ENCODE measurements around the gene SPRN. TPM values are rescaled to one million over a fixed set of nuclear protein-coding genes. Genes with fewer than 3 reads are reported as not detected.
"Not testable (repeated sequence)": the region's sequence is repeated elsewhere in the genome, so short reads cannot be mapped to it uniquely, and the experiment has no call there.

Gene SPRN
- total RNA-seq, 1 donor from 2014 or later, result 0.64 TPM

GRCh38 chr10:133441356-133441755 is 16.9 kb upstream of the SPRN start:
- DNase-seq (ENCODE audit: extremely low read depth, low read depth, low spot score), result not testable (repeated sequence)

GRCh38 chr10:133440633-133441285 is 16.3 kb upstream of the SPRN start:
- no peak for DNase-seq (ENCODE audit: extremely low read depth, low read depth, low spot score)

GRCh38 chr10:133439517-133440461 is 15.4 kb upstream of the SPRN start:
- DNase-seq (ENCODE audit: extremely low read depth, low read depth, low spot score), result no peak

GRCh38 chr10:133438711-133439273 is 14.4 kb upstream of the SPRN start:
- DNase-seq (ENCODE audit: extremely low read depth, low read depth, low spot score), result no peak

- DNase-seq (ENCODE audit: extremely low read depth, low read depth, low spot score), result not testable (repeated sequence)
Observed at GRCh38 chr10:133432789-133433188, 8.4 kb upstream of the SPRN start.

GRCh38 chr10:133431888-133432613 is 7.6 kb upstream of the SPRN start:
- not testable (repeated sequence) for DNase-seq (ENCODE audit: extremely low read depth, low read depth, low spot score)

- not testable (repeated sequence) for DNase-seq (ENCODE audit: extremely low read depth, low read depth, low spot score)
Observed at GRCh38 chr10:133429571-133429970, 5.1 kb upstream of the SPRN start.

GRCh38 chr10:133424102-133424501 is 323 bp downstream of the SPRN start:
- not testable (repeated sequence) for DNase-seq (ENCODE audit: extremely low read depth, low read depth, low spot score)

GRCh38 chr10:133422807-133423771 is 1.3 kb downstream of the SPRN start:
- no peak for DNase-seq (ENCODE audit: extremely low read depth, low read depth, low spot score)

- no peak for DNase-seq (ENCODE audit: extremely low read depth, low read depth, low spot score)
Observed at GRCh38 chr10:133422223-133422806, 2.1 kb downstream of the SPRN start.

- DNase-seq (ENCODE audit: extremely low read depth, low read depth, low spot score), result no peak
Observed at GRCh38 chr10:133421336-133422222, 2.8 kb downstream of the SPRN start.

- DNase-seq (ENCODE audit: extremely low read depth, low read depth, low spot score), result no peak
Observed at GRCh38 chr10:133420579-133420978, 3.8 kb downstream of the SPRN start.

GRCh38 chr10:133420028-133420427 is 4.4 kb downstream of the SPRN start:
- DNase-seq (ENCODE audit: extremely low read depth, low read depth, low spot score), result no peak

GRCh38 chr10:133419211-133419950 is 5.0 kb downstream of the SPRN start:
- DNase-seq (ENCODE audit: extremely low read depth, low read depth, low spot score), result no peak

GRCh38 chr10:133418289-133418993 is 6.0 kb downstream of the SPRN start:
- no peak for DNase-seq (ENCODE audit: extremely low read depth, low read depth, low spot score)

GRCh38 chr10:133415752-133416151 is 8.7 kb downstream of the SPRN start:
- DNase-seq (ENCODE audit: extremely low read depth, low read depth, low spot score), result no peak

- not testable (repeated sequence) for DNase-seq (ENCODE audit: extremely low read depth, low read depth, low spot score)
Observed at GRCh38 chr10:133414401-133414800, 10.0 kb downstream of the SPRN start.
